Activated CD4-positive, alpha-beta memory T cell treated with anti-CD3 and anti-CD28 coated beads for 36 hours (primary cell): ENCODE results near the gene DPP10. TPM values are rescaled to one million over a fixed set of nuclear protein-coding genes. Genes with fewer than 3 reads are reported as not detected.

Source experiments
- CTCF ChIA-PET: fragments of 350-600 bp; sonication (Branson Sonifier 250); formaldehyde crosslinking; loops from one replicate; lab custom pipeline; 2021; ENCODE audit warnings: antibody characterized with exemption, inconsistent platforms; lab: Charles Lee
- POLR2A ChIA-PET: fragments of 350-600 bp; sonication (Branson Sonifier 250); formaldehyde crosslinking; loops from one replicate; lab custom pipeline; 2021; ENCODE audit warnings: antibody characterized with exemption; lab: Charles Lee
- DNase-seq: peaks from one replicate; pipeline ENCODE4 v3.0.0-alpha.2; 2020
- H3K27ac Mint-ChIP-seq: one replicate; pipeline ENCODE4 v1.8.0; 2021; ENCODE audit warnings: mixed read lengths
- H3K27me3 Mint-ChIP-seq: one replicate; pipeline ENCODE4 v1.8.0; 2021; ENCODE audit warnings: mixed read lengths
- H3K36me3 Mint-ChIP-seq: one replicate; pipeline ENCODE4 v1.8.0; 2021; ENCODE audit warnings: mixed read lengths
- H3K4me1 Mint-ChIP-seq: one replicate; pipeline ENCODE4 v1.8.0; 2021; ENCODE audit warnings: low read depth, mixed read lengths
- H3K4me3 Mint-ChIP-seq: one replicate; pipeline ENCODE4 v1.8.0; 2021; ENCODE audit warnings: mild to moderate bottlenecking, mixed read lengths
- H3K9me3 Mint-ChIP-seq: one replicate; pipeline ENCODE4 v1.8.0; 2021; ENCODE audit warnings: mixed read lengths
- intact Hi-C: fragments of 100-400 bp; cut with micrococcal nuclease; formaldehyde crosslinking; loops from one replicate; pipeline ENCODE4 v1.15.1; 2023
- total RNA-seq, 2 experiments: library from RNA; stranded (reverse); gene quantifications; one replicate each; pipeline ENCODE4 v1.2.3, GENCODE V29; 2021

The DPP10 gene
- total RNA-seq, 2 experiments from 2014 or later, result not detected

DNA sequence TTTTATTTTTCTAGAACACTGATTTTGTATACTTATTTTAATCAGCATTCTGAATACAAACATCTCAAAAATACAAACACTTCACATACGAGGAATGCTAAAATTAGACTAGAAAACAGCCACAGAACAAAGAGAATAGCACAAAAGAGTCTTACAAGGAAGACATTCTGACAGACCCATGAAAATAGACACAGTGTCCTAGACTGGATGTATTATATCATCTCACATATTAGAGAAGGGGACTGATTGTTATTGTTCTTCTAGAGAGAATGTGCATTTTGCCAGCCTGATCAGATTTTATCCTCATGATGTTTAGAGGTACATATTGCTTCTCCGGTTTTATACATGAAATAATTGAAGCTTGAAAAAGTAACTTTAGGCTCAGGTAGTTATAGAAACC is 357.9 kb downstream of the DPP10 start:
- Mint-ChIP-seq H3K4me3 (no peak overlapping the region), H3K36me3 (no peaks in the 10 kb centered on the region), H3K27me3 (no peaks in the 10 kb centered on the region), H3K9me3 (peaks cover 6% of the 10 kb centered on the region), H3K4me1 (no peaks in the 10 kb centered on the region), H3K27ac (no peak overlapping the region)
- DNase-seq, result no peak
- ChIA-PET CTCF (no interaction called here), POLR2A (no interaction called here)
- intact Hi-C loops, result no loop called here

DNA sequence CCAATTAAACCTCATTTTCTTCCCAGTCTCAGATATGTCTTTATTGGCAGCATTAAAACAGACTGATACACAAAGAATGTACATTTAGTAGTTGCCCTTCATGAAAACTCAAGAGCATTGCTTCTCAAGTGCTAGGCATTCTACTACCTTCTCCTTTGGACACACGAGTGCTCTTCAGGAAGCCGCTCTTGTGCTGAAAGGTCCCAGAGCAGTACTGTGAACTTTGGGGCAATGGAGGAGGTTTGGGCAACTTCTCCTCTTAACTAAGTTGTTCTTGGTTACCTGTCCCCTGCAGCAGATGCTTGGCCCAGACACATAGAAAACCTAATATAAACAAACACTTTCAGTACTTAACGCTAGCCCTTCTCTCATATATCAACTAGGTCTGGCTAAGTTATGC is 362.8 kb downstream of the DPP10 start:
- H3K9me3 Mint-ChIP-seq, result peaks cover 3% of the 10 kb centered on the region
- ChIA-PET CTCF (no interaction called here), POLR2A (no interaction called here)
- no peak overlapping the region for H3K4me3 Mint-ChIP-seq
- H3K27ac Mint-ChIP-seq, result no peak overlapping the region
- intact Hi-C loops, result no loop called here
- H3K4me1 Mint-ChIP-seq, result no peaks in the 10 kb centered on the region
- H3K36me3 Mint-ChIP-seq, result no peaks in the 10 kb centered on the region
- H3K27me3 Mint-ChIP-seq, result no peaks in the 10 kb centered on the region
- no peak for DNase-seq

DNA sequence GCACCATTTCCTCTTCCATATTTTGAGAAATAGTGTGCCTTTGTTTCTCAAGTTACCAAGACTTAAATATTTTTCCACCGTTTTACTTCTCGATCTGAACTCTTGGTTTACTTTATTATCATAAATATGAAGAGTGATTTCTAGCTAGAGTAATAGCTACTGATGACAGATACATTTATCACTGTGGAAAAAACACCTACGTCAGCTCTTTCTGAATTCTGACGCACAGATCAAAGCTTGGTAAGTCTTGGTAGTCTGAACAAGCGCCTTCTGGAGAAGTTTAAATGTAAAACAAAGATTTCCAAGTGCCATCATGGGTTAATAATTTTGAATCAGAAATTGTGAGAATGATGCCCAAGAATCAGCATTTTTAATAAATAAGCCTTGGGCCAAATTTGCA is 367.7 kb downstream of the DPP10 start:
- Mint-ChIP-seq H3K4me3 (no peak overlapping the region), H3K27ac (no peak overlapping the region), H3K27me3 (no peaks in the 10 kb centered on the region), H3K4me1 (no peaks in the 10 kb centered on the region), H3K9me3 (no peaks in the 10 kb centered on the region), H3K36me3 (no peaks in the 10 kb centered on the region)
- DNase-seq, result no peak
- CTCF ChIA-PET, result no interaction called here
- POLR2A ChIA-PET, result no interaction called here
- intact Hi-C loops, result no loop called here

DNA sequence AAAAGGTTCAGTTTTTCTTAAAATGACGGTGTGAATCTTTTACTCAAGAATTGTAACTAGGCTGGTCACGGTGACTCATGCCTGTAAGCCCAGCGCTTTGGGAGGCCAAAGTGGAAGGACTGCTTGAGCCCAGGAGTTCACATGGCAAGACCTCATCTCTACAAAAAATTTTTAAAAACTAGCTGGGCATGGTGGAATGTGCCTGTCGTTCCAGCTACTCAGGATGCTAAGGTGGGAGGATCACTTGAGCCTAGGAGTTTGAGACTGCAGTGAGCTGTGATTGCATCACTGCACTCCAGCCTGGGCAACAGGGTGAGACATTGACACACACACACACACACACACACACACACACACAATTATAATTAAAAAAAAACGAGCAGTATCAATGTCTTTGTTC is 369.8 kb downstream of the DPP10 start:
- H3K36me3 Mint-ChIP-seq, result no peaks in the 10 kb centered on the region
- no peak overlapping the region for H3K4me3 Mint-ChIP-seq
- ChIA-PET CTCF (no interaction called here), POLR2A (no interaction called here)
- H3K27me3 Mint-ChIP-seq, result no peaks in the 10 kb centered on the region
- intact Hi-C loops, result no loop called here
- no peaks in the 10 kb centered on the region for H3K4me1 Mint-ChIP-seq
- peaks cover 3% of the 10 kb centered on the region for H3K9me3 Mint-ChIP-seq
- no peak overlapping the region for H3K27ac Mint-ChIP-seq
- DNase-seq, result no peak

DNA sequence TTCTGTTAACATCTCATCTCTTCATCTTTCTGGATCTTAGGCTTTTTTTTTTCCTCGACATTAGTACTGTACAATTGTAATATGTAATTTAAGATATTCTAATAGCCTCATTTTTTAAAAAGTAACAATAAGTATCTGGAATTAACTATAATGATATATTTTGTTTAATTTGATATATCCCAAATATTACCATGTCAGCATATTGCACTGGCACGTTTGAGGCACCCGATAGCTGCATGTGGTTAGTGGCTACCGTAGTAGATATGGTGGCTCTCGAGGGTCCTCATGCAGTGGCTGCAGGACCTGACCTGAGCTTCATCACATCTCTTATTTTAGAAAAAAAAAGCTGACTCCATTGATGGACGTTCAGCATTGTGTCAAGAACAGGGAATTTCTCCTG is 371.9 kb downstream of the DPP10 start:
- ChIA-PET CTCF (no interaction called here), POLR2A (no interaction called here)
- Mint-ChIP-seq H3K4me3 (no peak overlapping the region), H3K27me3 (no peaks in the 10 kb centered on the region), H3K27ac (no peak overlapping the region), H3K9me3 (peaks cover 3% of the 10 kb centered on the region), H3K36me3 (no peaks in the 10 kb centered on the region), H3K4me1 (no peaks in the 10 kb centered on the region)
- no peak for DNase-seq
- intact Hi-C loops, result no loop called here

DNA sequence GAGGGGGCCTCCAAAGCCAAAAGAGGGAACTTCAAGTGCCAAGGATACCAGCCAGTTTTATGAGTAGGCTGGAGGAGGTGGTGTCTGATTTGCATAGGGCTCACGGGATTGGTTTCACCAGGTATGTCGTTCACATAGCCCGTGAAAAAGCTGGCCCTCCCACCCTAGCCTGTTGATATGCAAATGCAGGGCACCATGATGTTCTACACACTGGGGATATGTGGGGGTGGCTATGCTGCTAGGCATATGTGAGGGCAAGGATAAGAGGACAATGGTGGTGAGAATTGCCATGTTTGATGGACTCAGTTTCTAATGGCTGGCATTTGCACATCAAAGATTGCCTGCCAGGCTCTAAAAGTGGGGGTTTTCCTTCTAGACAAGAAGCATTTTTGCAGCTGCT is 378.6 kb downstream of the DPP10 start:
- intact Hi-C loops, result no loop called here
- Mint-ChIP-seq H3K27ac (no peak overlapping the region), H3K36me3 (no peaks in the 10 kb centered on the region), H3K27me3 (no peaks in the 10 kb centered on the region), H3K4me3 (no peak overlapping the region), H3K9me3 (peaks cover 2% of the 10 kb centered on the region), H3K4me1 (no peaks in the 10 kb centered on the region)
- no peak for DNase-seq
- CTCF ChIA-PET, result no interaction called here
- POLR2A ChIA-PET, result no interaction called here

DNA sequence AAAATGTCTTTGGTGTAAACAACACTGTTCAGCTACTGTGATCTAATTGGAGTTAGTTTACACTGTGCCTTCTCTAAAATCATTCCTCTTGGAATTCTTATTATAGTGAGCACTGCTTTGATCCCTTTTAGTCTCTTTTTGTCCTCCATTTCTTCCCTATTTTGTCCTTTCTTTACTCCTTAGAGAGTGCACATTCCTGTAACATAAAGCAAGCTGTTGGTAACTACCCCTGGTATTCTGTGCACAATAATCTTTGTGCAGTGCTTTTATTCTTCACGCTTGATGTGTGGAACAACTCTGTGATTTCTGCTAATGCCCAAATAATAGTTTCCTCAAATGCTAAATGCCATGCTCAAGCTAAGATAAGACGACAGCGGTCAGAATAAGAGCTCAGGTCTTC is 401.5 kb downstream of the DPP10 start:
- intact Hi-C loops, result no loop called here
- H3K4me1 Mint-ChIP-seq, result no peaks in the 10 kb centered on the region
- H3K9me3 Mint-ChIP-seq, result no peaks in the 10 kb centered on the region
- no peaks in the 10 kb centered on the region for H3K27me3 Mint-ChIP-seq
- no peaks in the 10 kb centered on the region for H3K36me3 Mint-ChIP-seq
- no peak for DNase-seq
- H3K4me3 Mint-ChIP-seq, result no peak overlapping the region
- no peak overlapping the region for H3K27ac Mint-ChIP-seq
- POLR2A ChIA-PET, result no interaction called here
- CTCF ChIA-PET, result no interaction called here

DNA sequence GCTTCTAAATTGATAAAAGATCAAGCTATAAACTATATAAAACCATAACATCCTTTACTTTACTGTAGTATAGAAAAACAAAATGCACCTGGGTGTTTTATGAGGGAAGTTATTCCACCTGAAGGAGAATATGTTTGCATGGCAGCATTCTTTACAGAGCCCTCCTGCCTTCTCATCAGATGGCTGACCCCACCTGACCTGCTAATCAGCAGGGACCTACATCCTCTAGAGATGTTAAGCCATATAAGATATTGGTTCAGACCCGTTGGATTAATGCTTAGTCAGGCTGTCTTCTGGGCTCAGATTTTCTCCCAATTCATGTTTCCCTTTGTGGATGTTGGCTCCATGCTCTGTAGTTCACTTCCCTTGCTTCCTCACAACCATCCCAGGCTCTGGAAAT is 414.8 kb downstream of the DPP10 start:
- Mint-ChIP-seq H3K4me1 (no peaks in the 10 kb centered on the region), H3K36me3 (no peaks in the 10 kb centered on the region), H3K27me3 (no peaks in the 10 kb centered on the region), H3K9me3 (no peaks in the 10 kb centered on the region), H3K27ac (no peak overlapping the region), H3K4me3 (no peak overlapping the region)
- DNase-seq, result no peak
- ChIA-PET CTCF (no interaction called here), POLR2A (no interaction called here)
- intact Hi-C loops, result no loop called here

DNA sequence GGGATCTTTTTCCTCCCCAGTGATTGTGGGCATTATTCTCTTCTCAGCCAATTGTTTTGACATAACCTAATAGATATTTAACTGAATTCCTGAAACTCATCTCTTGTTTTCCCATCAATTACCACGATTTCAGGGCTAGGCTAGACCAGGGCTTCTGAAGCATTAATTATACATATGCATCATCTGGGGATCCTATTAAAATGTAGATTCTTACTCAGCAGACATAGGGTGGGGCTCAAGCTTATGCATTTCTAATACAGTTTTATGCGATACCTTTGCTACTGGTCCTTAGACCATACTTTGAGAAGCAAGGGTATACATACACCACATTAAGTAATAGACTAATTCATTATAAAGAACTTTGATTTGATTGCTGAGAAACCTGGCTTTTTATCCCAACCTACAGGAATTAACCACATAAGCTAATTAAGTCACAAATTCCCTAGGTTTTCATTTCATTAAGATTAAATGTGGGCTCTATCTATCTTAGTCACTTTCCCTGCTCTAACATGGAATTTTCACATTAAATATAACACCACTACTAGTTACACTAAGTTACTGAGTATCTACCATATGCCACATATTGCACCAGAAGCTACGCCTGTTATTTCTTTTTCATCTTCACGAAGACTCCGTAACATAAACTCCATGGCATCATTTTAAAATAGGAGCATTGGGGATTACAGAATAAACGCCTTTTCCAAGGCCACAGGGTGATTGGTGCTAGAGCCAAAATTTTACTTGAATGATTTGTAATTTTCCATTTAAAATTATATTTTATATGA is 417.5 kb downstream of the DPP10 start:
- Mint-ChIP-seq H3K27me3 (no peaks in the 10 kb centered on the region), H3K4me1 (no peaks in the 10 kb centered on the region), H3K9me3 (no peaks in the 10 kb centered on the region), H3K27ac (no peak overlapping the region), H3K4me3 (no peak overlapping the region), H3K36me3 (no peaks in the 10 kb centered on the region)
- no peak for DNase-seq
- ChIA-PET POLR2A (no interaction called here), CTCF (no interaction called here)
- intact Hi-C loops, result no loop called here

DNA sequence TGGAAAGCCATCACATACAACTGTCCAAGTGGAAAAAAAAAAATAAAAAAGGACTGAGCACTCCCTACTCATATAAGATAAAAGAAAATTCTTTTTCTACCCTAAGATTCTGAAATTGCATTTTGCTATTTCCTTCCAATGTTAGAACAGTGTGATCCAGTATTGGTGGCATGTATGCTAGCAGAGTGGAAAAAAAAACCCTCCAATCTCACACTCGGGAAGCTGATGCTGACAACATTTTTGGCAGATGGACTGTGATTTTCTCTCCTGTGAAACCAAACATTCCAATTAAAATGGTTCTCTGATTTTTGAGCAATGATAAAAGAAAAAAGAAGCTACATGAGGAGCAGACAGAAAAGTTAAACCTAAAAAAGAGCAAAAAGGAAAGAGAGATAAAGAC is 419.8 kb downstream of the DPP10 start:
- no peaks in the 10 kb centered on the region for H3K4me1 Mint-ChIP-seq

DNA sequence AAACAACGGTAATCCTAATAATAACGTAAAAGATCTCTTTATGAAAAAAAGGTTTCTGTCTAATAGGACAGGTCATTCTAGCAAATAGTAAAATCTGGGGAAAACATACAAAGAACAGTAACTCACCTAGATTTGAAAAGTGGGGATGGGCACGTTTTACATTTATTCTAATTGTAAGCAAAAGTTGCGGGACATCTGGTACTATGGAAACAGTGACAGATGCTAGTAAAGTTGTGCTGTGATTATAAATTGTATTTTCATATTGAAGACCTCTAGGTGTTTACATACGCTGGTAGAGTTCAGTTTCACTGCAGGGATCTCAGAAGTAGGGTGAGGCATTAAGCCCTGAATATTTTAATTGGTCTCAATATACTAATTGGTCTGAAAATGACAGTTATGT is 422.5 kb downstream of the DPP10 start:
- ChIA-PET POLR2A (no interaction called here), CTCF (no interaction called here)
- no peak overlapping the region for H3K27ac Mint-ChIP-seq
- no peaks in the 10 kb centered on the region for H3K4me1 Mint-ChIP-seq
- no peak for DNase-seq
- no peak overlapping the region for H3K4me3 Mint-ChIP-seq
- no peaks in the 10 kb centered on the region for H3K27me3 Mint-ChIP-seq
- no peaks in the 10 kb centered on the region for H3K9me3 Mint-ChIP-seq
- no peaks in the 10 kb centered on the region for H3K36me3 Mint-ChIP-seq
- intact Hi-C loops, result no loop called here

More for the DNA sequence above, 419.8 kb downstream of the DPP10 start:
- intact Hi-C loops, result no loop called here
- Mint-ChIP-seq H3K9me3 (no peaks in the 10 kb centered on the region), H3K27me3 (no peaks in the 10 kb centered on the region), H3K27ac (no peak overlapping the region), H3K4me3 (no peak overlapping the region), H3K36me3 (no peaks in the 10 kb centered on the region)
- no peak for DNase-seq
- POLR2A ChIA-PET, result no interaction called here
- CTCF ChIA-PET, result no interaction called here

DNA sequence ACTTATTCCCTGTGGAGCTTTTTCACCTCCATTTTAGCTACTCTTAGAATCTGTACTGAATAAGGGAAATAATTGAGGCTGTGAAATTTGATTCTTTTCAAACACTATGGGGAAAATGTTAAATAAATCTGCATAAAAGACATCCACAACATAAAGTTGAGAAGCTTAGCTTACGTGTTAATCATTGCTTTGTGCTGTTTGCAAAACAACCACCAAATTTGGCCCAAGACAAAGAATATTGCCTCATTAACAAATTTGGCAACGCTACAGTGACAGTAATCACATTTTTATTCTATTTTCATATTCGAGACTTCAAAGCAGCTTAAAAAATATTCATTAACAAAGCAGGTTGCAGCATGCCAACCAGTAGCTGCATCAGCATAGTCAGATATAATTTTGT is 437.6 kb downstream of the DPP10 start:
- POLR2A ChIA-PET, result no interaction called here
- no peaks in the 10 kb centered on the region for H3K36me3 Mint-ChIP-seq
- H3K4me3 Mint-ChIP-seq, result no peak overlapping the region
- no peaks in the 10 kb centered on the region for H3K9me3 Mint-ChIP-seq
- intact Hi-C loops, result no loop called here
- DNase-seq, result no peak
- CTCF ChIA-PET, result no interaction called here
- no peak overlapping the region for H3K27ac Mint-ChIP-seq
- no peaks in the 10 kb centered on the region for H3K4me1 Mint-ChIP-seq
- H3K27me3 Mint-ChIP-seq, result no peaks in the 10 kb centered on the region

DNA sequence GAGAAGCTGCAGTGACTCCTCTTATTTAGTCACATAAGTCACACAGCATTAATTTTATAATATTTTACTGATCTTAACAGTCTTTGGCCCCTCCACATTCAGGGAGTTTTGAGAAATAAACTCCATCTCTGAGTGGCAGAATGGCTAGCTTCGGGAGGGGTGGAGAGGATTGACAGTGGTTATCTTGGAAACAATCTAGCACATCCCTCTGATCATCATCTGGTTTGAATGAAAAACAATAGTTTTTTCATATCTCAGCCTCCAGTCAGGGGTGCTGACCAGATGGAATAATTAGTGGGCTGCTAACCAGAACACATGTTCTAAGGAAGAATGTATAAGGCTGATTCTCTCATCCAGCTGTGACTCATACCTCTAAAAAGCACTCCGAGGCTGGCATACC is 477.5 kb downstream of the DPP10 start:
- H3K27ac Mint-ChIP-seq, result no peak overlapping the region
- H3K9me3 Mint-ChIP-seq, result peaks cover 5% of the 10 kb centered on the region
- H3K4me1 Mint-ChIP-seq, result no peaks in the 10 kb centered on the region
- intact Hi-C loops, result no loop called here
- H3K36me3 Mint-ChIP-seq, result no peaks in the 10 kb centered on the region
- DNase-seq, result no peak
- CTCF ChIA-PET, result no interaction called here
- no peaks in the 10 kb centered on the region for H3K27me3 Mint-ChIP-seq
- H3K4me3 Mint-ChIP-seq, result no peak overlapping the region
- POLR2A ChIA-PET, result no interaction called here
